Nephron progenitor cell (in vitro differentiated cells): ENCODE results near the gene CCDC39.

Source experiments
- DNase-seq: peaks from one replicate; pipeline ENCODE4 v3.0.0; 2021
- H3K27ac Mint-ChIP-seq: 2 replicates; pipeline ENCODE4 v1.8.0; 2021; ENCODE audit warnings: mild to moderate bottlenecking, moderate library complexity, mixed read lengths
- H3K27me3 Mint-ChIP-seq: 2 replicates; pipeline ENCODE4 v1.8.0; 2021; ENCODE audit warnings: mild to moderate bottlenecking, low read depth, mixed read lengths; ENCODE audit not compliant: poor library complexity
- H3K36me3 Mint-ChIP-seq: 2 replicates; pipeline ENCODE4 v1.8.0; 2021; ENCODE audit warnings: low read depth, mixed read lengths
- H3K4me1 Mint-ChIP-seq: 2 replicates; pipeline ENCODE4 v1.8.0; 2021; ENCODE audit warnings: mixed read lengths
- H3K4me3 Mint-ChIP-seq: 2 replicates; pipeline ENCODE4 v1.8.0; 2021; ENCODE audit warnings: mild to moderate bottlenecking, moderate library complexity, mixed read lengths
- H3K9me3 Mint-ChIP-seq: 2 replicates; pipeline ENCODE4 v1.8.0; 2021; ENCODE audit warnings: mild to moderate bottlenecking, moderate library complexity, mixed read lengths
- TF ChIP-seq, protein P1 (sequence below): fragments of 200-600 bp; sonication (generic); IDR thresholded peaks from 2 replicates; pipeline ENCODE4 v1.5.0; 2021; ENCODE audit warnings: antibody characterized with exemption

Gene CCDC39

DNA sequence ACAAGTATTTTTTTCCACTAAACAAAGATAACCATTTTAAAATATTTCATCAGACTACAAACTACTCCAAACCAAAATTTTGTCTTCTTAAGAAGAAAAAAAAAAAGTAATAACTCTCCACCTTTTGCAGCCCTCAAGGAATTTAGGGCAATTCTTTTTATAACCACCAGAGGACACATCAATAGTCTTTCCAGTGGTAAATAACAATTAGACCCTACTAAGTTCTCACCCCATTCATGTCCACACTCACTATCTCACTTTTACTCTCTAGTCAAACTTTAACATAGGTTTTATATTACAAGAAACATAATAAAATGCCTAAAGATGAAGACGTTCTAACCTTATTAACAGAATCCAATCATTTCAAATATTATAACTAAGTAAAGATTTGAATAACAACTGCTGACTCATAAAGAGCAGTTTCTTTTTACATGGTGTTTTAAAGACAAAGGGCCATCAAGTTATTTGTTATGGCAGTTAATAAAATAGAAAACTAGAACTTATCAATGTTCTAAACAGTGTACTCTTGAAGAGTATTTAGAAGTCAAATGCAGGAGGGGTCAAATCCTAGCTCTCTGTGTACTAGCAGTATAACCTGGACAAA is 33.0 kb downstream of the CCDC39 start:
- Mint-ChIP-seq H3K27ac (no peak overlapping the region), H3K9me3 (no peaks in the 10 kb centered on the region), H3K4me1 (no peaks in the 10 kb centered on the region), H3K36me3 (no peaks in the 10 kb centered on the region), H3K4me3 (no peak overlapping the region), H3K27me3 (peaks cover 4% of the 10 kb centered on the region)
- DNase-seq = no peak
- TF ChIP-seq, protein P1, sequence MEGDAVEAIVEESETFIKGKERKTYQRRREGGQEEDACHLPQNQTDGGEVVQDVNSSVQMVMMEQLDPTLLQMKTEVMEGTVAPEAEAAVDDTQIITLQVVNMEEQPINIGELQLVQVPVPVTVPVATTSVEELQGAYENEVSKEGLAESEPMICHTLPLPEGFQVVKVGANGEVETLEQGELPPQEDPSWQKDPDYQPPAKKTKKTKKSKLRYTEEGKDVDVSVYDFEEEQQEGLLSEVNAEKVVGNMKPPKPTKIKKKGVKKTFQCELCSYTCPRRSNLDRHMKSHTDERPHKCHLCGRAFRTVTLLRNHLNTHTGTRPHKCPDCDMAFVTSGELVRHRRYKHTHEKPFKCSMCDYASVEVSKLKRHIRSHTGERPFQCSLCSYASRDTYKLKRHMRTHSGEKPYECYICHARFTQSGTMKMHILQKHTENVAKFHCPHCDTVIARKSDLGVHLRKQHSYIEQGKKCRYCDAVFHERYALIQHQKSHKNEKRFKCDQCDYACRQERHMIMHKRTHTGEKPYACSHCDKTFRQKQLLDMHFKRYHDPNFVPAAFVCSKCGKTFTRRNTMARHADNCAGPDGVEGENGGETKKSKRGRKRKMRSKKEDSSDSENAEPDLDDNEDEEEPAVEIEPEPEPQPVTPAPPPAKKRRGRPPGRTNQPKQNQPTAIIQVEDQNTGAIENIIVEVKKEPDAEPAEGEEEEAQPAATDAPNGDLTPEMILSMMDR = peak; percentile 48

DNA sequence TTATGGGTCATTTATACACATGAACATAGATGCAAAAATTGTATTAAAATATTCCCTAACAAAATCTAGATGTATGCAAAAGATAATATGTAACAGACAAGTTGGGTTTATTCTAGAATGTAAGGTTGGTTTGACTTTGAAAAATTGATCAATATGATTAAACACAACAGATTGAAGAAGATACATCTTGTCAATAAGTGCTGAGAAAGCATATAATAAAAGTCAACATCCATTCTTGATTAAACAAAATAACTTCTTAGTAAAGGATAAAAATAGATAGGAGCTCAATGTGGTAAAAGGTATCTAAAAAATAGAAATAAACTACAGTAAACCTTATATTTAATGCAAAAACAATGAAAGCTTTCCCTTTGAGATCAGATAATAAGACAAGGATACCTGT is 38.3 kb downstream of the CCDC39 start:
- Mint-ChIP-seq H3K27me3 (peaks cover 4% of the 10 kb centered on the region), H3K4me1 (no peaks in the 10 kb centered on the region), H3K36me3 (no peaks in the 10 kb centered on the region), H3K9me3 (no peaks in the 10 kb centered on the region), H3K4me3 (no peak overlapping the region), H3K27ac (no peak overlapping the region)
- DNase-seq = no peak
- TF ChIP-seq, protein P1 = no peak

DNA sequence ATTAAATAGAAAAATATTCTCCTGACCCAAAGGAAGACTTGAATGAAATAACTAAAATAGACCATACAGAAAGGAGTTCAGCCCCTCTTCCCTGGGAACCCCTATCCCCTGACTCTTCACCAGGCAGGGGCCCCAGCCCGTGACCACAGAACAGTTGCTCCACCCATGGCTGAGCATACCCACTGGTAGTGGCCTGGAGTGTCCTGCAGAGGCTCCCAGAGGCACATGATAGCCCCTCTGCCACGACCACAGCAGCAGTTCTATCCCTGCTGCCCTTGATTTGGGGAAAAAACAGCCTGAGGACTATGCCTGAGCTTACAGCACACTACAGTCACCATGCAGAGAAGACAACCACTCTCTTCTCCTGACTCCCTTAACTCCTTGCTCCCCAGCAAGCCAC is 45.6 kb downstream of the CCDC39 start:
- TF ChIP-seq, protein P1 = peak; percentile 19
- H3K27ac Mint-ChIP-seq = no peak overlapping the region
- H3K36me3 Mint-ChIP-seq = no peaks in the 10 kb centered on the region
- DNase-seq = peak; percentile 27
- no peaks in the 10 kb centered on the region for H3K9me3 Mint-ChIP-seq
- no peaks in the 10 kb centered on the region for H3K4me1 Mint-ChIP-seq
- H3K4me3 Mint-ChIP-seq = no peak overlapping the region
- H3K27me3 Mint-ChIP-seq = peaks cover 6% of the 10 kb centered on the region

DNA sequence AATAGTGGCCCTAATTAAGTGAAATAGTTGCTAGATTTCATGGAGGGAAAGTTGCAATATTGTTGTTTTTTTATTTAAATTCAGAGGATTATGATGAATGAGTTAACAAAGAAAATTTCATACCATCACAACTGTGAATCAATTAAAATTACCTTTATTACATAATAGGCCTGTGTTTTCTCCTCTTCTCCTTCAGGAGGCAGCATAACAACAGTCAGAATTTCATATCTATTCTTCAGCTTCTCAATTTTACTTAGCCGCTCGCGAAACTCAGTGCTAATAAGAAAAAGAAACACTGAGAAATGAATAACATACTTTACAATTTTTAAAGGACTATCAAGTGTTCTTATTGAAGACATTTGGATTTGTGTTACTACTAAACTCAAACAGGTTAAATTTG is 48.0 kb downstream of the CCDC39 start:
- Mint-ChIP-seq H3K4me3 (no peak overlapping the region), H3K36me3 (no peaks in the 10 kb centered on the region), H3K4me1 (no peaks in the 10 kb centered on the region), H3K9me3 (no peaks in the 10 kb centered on the region), H3K27me3 (peaks cover 6% of the 10 kb centered on the region), H3K27ac (no peak overlapping the region)
- DNase-seq = no peak
- TF ChIP-seq, protein P1 = no peak

- no peak overlapping the region for H3K27ac Mint-ChIP-seq
- H3K4me3 Mint-ChIP-seq = no peak overlapping the region
- no peaks in the 10 kb centered on the region for H3K4me1 Mint-ChIP-seq
- no peak for DNase-seq
- TF ChIP-seq, protein P1 = no peak
- no peaks in the 10 kb centered on the region for H3K9me3 Mint-ChIP-seq
- H3K36me3 Mint-ChIP-seq = peaks cover 3% of the 10 kb centered on the region
- peaks cover 6% of the 10 kb centered on the region for H3K27me3 Mint-ChIP-seq
These were observed 48.9 kb downstream of the CCDC39 start for GRCh38 chr3:180630371-180630770.

DNA sequence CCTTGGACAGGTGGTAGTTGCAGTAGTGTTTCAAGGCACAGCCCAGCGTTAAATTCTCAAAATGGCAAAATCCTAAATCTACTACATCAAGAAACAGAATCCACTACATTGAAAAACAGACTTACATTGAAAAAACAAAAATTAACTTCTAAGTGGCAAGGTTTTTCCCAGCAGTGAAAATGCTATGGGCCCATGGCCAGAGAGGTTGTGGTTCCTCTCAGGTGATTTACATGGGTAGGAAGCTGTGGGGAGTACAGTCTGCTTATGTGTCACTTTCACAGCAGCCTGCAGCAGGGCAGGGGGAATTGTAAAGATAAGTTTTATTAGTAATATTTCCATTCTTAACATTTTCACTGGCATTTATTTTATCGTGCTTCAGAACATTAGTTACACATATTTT is 52.4 kb downstream of the CCDC39 start:
- H3K4me1 Mint-ChIP-seq = no peaks in the 10 kb centered on the region
- no peaks in the 10 kb centered on the region for H3K27me3 Mint-ChIP-seq
- no peak overlapping the region for H3K4me3 Mint-ChIP-seq
- H3K9me3 Mint-ChIP-seq = no peaks in the 10 kb centered on the region
- TF ChIP-seq, protein P1 = no peak
- H3K27ac Mint-ChIP-seq = no peak overlapping the region
- H3K36me3 Mint-ChIP-seq = peaks cover 18% of the 10 kb centered on the region
- no peak for DNase-seq
